Stimulated activated CD8-positive, alpha-beta memory T cell treated with anti-CD3 and anti-CD28 coated beads, Interleukin-4, amount 100 ng/mL, for 24 hours (primary cell): Measurements from ENCODE around the gene DPYSL4.

Experiments
- DNase-seq: peaks from one replicate; pipeline ENCODE4 v3.0.0-alpha.2; 2020; ENCODE audit warnings: low read depth

DPYSL4 gene

DNA sequence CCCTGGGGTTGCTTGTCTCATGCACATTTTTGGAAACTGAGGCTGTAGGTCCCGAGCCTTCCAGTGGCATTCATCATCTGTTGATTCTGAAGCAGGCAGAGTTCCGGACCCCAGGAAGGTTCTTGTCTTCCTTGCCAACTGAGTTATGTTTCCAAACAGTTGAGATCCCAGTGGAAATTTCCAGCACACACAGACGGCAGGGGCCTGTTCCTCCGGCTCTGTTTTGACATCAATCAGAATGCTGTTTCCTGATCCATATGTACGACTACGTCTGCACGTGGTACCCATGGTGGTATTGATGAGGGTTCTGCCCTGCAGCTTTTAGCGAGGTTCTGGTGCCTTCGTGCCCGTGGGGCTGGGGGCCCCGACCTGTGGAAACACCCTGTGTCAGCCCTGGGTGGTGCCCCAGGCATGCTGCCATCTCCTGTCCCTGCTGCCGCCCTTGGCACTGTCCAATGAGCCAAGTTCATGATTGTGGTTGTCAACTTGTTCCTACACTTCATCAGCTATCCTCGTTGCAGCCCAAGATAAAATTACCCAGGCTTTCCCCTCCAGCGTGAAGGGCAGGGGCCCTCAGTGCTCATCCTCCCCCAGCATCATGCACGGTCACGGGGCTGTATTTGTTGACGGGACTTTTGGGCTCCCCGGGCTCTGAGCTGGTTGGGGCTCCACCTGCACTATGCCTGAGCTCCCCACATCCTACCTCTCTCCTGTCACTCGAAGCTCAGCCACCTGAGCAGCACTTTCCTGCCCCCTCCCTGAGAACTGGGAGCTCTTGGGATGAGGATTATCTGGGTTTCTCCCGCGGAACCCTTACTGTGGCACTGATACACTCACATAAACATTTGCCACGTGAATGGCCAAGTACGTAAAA lies 7.8 kb upstream of the DPYSL4 start:
- DNase-seq, result no peak

DNA sequence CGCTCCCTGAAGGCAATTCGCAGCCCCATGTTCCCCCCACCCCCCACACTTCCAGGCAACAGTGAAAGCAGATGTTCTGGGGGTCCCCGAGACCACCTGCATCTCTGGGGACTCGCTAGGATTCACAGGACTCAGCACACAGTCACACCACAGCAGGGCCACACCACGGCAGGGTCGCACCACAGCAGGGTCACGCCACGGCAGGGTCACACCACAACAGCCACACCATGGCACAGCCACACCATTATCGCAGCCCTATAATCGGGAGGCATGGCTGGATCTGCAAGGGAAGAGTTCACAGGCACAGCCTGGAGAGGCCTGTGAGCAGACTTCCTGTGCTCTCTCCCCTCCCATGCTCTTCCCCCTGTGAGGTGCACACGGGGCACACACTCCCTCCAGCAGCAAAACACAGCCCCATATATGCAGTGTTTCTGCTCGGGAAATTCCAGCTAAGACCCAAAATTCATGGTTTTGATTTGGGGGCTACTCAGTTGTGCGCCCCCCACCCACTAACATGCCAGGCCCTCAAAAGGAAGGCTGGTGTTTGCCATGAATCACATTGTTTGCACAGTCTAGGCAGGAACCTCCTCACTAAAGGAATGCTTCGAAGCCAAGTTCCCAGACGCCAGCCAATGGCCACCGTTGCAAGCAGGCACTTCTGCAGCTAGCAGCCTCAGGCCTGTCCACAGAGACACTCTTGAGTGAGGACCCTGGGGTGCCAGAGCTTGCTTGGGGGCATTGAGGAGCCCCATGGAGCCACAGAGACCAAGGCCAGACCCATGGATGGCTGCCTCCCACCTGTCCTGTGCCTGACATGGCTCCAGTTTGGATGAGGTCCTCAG lies 7.0 kb upstream of the DPYSL4 start:
- DNase-seq, result no peak

DNA sequence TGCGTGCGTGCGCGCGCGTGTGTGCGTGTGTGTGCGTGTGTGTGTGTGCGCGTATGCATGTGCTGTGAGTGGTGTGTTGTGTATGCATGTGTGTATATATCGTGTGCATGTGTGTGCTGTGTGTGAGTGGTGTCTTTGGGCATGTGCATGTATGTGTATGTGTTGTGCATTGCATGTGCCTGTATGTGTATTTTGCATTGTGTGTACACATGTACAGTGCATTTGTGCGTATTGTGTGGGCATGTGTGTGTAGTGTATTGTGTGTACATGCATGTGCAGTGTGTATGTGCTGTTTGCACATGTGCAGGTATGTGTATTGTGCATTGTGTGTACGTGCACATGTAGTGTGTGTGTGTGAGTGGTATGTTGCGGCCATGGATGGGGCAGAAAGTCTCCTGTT lies 6.0 kb upstream of the DPYSL4 start:
- DNase-seq, result no peak

DNA sequence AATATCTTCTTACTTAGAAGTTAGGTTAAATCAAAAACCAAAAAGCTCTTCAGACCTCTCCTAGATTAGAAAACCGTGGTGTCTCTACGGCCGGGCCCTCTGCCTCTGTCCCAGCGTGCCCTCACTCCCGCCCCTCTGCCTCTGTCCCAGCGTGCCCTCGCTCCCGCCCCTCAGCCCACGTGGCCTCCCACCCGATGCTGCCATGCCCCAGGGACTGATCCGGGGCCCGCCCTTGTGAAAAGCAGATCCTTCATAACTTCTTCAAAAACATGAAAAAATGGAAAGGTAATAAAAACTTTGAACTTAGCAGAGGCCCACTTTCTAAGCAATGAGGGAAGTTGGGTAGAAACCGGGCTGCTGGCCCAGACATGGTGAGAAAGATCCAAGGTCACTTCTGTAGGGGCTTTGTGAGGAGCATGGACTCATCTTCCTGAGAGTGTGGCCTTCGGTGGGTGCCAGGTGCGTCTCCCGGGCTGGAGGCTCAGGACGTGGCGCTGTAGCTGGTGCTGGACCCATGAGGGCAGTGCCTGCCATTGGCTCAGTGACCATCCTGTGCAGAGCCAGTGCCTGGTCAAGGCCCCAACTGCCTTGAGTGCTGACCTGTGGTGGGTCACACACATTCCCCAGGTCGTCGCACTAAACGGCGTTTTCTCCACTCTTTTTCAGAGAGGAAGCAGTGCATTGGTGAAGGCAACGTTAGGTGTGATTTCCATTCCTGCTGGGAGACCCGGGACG lies 4.9 kb upstream of the DPYSL4 start:
- DNase-seq, result no peak

DNA sequence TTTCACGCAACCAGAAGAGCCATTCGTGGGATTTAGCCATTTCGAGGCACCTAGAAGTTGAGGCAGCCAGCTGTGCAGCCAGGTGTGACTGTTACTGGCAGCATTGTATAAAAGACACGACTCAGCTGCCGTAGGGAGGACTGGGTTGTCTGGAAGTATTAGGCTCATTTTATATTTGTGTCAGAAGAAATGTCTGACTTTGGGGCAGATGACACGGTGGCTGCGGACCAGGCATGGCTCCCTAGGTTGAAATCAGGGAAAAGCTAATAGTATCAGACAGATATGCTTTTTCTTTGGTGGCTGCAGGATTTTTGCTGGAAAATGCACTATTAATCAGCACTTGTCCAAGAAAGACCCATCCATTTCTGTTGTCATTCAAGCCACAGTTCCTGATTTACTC lies 4.2 kb upstream of the DPYSL4 start:
- DNase-seq, result no peak

DNA sequence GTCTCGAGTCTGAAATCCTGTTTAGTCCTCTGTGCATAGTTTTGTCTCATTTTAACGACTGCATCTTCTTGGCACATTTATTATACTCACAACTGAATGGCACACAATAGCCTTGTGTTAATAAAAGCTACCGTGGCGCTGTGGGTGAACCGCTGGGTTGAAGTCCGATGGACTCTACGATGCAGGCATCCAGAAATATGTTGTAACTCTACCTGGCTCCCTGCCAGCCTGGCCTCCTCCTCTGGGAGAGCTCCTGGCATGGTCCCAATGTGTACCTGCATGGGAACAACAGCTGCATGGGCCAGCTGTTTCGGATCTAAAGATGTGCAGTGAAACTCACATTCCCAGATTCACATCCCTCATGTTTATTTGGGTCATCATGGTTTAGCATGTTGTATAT lies 3.7 kb upstream of the DPYSL4 start:
- no peak for DNase-seq

DNA sequence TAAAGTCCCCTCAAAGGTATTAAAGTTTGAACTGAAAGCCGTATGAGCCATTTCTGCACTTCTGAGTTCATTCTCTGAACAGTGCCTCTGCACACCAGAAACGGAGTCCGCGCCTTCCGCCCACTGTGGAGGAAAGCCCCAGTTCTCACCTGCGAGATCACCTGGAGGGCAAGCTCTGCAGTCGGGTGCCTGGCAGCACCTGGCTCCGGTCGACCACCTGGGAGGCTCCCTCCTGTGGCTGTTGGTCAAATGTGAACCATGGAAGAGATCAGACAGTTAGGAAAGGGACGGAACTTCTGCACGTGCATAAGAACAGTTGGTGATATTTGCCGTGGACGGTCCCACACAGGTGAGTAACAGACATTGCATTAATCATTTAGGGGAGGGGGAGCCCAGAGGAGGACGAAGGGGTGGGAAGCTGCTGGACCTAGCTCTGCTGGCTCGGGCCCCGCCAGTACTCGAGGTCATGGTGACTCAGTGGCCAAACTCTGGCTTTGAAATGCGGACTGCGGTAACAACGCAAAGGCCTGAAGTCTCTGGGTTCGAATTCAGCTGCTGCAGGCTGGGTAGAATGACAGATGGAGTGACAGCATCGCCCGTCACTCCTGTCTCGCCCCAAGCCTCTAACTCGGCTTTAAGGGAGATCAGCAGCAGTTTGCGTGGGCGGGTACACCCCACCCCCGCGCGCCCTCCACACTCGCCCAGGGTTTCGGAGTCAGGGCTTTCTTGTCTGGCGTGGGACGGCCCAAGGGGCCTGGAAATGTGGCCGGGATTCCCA lies 1.7 kb upstream of the DPYSL4 start:
- no peak for DNase-seq

DNA sequence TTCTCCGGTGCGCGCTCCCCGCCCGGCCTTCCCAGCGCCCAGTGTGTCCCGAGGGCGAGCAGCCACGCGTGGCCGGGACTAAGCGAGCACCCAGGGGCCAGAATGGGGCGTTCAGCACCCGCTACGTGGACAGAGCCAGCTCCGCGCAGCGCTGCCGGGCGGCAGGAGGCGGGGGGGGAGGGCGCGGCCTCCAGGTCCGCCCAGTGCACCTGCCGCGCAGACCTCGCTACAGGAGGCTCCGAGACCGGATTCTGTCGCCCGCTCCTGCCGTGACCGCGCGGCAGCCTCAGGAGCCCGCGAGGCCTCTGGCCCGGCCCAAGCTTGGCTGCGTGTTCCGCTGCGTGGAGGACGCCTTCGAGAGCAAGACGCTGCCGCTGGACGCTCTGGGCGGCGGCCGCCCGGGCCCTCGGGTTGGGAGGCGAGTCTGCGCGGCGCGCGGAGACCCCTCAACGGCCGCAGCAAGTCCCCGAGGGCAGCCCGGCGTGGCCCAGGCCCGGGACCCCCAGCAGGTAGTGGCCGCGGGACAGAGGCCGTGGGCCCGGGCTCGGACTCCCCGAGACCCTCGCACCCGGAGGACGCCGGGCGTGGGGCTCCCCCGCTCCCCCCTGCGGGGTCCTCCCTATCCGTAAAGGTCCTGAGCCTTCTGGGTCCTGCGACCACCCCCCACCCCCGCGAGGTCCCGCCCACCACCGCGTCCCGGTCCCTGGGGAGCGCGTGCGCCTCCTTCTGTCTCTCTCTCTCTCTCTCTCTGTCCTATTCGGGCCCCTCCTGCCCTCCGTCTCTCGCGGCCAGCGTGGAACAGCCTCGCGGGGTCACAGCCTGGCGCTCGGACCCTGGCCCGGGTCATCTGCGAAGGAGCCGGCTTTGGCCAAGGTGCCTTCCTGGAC lies 904 bp upstream of the DPYSL4 start:
- peak; percentile 22 for DNase-seq

DNA sequence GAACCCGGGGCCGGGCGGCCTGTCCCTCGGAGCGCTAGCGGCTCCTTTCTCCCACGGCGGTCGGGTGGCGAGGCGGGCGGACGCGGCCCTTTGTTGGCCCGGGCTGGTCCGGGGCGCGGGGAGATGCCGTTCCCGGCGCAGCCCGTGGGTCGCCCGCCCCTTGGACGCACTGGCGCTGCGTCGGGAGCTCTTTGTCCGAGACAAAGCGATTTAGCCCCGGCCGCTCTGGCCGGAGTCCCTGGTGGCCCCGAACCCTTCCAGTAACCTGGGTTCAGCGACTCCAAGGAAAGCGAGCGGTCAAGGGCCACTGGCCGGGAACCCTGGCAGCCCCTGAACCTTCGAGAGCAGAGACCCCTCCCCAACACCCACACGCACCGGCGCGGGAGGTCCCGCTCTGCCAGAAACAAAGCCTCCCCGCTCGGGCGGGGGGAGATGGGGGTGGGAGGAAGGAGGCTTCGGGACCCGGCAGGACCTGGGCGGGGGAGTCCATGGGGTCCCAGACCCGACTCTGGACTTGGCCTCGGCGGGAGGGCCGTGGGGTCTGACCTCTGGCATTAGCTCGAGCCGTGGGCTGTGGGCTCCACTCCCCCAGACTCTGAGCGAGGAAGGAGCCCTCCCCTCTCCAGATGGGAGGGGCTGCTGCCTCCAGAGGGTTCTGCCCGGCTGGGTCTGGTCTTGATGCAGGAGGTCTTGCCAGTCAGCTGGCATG lies 836 bp downstream of the DPYSL4 start:
- DNase-seq, result no peak

DNA sequence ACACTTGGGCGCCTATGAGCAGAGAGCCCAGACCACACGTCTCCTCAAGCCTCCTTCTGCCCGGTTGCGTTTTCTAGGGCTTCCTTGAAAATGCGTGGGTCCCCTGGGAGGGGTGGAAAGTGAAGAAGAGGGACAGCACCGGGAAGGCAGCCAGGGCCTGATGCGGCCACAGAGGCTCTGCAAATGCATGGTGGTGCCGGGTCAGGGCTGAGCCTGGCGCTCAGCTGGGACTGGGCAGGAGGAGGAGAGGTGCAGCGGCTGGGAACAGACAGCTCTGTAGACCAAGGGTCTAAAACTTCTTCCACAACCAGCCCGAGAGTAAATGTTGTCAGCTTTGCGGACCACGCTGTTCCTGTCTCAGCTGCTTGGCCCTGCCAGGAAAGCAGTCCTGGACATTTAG lies 1.6 kb downstream of the DPYSL4 start:
- no peak for DNase-seq

DNA sequence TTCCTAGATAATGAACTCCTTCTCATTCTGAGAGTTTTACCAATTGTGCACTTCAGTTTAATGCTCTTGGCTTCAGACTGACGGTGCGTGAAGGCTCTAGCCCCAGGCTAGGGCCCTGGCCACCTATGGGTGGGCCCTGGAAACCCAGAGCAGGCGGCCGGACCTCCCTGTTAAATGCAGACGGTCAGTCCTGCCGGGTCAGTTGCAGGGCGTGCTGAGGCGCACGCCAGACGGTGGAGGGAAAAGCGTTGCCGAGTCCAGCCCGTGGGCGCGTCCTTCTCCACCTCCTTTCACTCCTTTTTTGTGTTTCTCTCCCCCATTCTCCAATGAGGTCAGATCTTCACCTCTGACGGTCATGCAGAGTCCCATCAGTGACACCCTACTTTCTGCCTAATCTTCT lies 2.3 kb downstream of the DPYSL4 start:
- no peak for DNase-seq

DNA sequence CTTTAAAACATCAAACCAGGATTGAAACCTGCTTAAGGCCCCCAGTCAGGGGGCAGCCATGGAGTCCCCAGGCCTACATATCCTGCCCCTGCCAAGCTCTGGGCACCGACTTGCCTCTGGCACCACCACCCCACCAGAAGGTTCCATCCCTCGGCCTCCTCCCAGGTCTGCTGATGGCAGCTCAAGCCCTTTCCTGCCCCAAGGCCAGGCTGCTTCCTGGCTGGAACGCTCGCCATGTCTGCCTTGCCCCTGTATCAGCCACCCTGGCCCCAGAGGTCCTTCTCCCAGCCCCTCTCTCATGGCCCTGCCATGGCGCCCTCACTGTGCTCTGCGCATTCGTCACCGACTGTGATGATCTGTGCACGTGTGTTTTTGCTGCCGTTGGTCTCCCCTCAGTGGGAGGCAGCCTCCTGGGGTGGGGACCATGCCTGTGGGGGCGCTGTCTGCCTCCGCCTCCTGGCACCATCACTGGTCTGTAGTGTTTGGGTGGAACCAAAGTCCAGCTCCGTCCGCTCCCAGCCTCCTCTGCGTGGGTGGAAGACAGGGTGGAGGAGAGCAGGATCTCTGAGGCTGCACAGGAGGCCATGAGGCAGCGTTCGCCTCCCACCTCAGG lies 3.2 kb downstream of the DPYSL4 start:
- no peak for DNase-seq

DNA sequence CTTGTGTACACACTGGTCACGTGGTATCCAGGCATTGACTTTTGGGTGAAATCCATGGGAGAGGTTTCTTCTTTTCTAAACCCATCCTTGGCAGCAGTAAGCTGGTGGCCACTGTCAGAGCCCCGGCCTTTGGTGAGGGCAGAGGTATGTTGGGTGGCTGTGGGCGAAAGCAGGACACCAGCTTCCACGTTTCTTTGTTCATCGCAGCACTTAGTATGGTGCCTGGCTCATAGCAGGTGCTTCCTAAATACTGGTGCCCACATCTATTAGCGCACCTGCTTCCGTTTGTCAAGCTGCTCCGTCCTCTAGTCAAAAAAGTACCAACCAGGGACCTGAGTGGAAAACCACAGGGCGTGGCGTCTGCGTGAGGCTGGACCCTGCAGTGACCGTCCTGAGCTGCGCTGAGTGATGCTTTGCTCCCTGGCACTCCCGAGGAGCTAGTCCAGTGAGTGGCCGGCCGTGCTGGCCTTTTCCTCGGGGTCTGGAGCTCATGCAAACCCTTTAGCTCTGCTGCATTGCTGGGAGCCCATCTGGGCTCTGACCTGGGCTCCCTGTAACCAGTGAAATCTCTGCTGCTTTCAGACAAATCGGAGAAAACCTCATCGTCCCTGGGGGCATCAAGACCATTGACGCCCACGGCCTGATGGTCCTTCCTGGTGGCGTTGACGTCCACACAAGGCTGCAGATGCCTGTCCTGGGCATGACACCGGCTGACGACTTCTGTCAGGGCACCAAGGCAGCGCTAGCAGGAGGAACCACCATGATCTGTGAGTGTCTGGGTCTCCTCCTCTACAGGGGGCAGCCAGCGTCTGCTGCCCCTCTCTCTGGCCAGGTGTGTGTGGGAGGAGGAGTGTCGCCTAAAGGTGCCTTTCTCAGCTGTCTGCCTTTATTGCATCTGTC lies 5.6 kb downstream of the DPYSL4 start:
- DNase-seq, result no peak

DNA sequence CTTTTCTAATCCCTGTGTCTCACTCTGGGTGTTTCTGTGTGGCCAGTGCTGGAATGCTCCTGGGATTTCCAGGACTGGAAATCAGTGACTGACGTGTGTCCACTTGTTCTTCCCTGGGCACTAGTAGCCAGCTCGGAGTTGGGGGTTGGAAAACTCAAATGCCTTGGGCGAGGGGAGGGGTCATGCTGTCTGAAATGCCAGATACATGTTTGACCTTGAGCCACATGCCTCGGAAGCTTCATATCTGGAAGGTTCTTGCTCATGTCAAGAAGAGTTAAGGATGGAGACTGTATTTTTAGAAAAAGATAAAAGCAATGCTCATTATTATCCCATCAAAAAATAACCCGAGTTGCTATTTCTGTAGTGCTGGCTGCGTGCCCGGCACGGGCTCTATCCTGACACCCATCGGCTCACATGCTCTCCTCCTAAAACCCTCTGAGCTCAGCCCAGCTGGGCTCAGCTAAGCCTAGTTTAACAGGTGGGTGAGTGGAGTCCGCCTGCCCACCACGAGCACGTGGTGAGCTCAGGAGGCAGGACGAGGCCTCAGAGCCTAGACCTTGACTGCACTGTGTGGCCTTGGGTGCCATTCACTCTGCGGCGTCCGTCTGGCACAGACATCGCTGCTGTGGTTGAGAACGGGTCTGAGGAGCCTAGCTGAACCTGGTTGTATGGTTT lies 6.4 kb downstream of the DPYSL4 start:
- DNase-seq, result no peak

DNA sequence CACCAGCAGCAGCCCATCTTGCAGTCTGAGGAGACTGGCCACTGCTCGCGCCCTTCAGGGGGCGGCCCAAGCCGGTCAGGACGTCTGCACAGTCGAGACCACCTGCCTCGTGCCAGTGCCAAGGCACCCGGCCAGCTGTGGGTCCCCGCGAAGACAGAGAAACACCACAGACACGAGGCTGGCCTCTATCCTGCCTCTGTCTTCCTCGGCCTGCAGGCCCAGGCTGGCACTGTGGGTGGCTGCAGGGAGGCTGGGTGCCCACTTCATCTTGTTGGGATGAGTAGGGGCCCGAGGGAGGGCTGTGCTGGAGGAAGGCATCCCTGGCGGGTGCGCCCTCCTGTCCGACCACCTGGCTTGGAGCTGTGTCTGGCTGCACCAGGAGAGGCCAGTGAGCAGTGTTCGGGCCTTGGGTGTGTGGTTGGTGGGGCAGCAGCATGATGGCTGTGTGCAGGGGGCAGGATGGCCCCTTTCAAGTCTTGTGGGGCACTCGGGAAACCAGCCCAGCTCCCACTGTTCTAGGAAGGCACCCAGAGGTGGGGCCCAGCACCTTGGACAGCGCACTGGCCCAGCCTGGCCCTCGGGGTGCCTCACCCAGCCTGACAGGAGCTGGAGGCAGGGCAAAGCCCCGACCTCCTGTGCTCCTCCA lies 7.3 kb downstream of the DPYSL4 start:
- DNase-seq, result no peak

DNA sequence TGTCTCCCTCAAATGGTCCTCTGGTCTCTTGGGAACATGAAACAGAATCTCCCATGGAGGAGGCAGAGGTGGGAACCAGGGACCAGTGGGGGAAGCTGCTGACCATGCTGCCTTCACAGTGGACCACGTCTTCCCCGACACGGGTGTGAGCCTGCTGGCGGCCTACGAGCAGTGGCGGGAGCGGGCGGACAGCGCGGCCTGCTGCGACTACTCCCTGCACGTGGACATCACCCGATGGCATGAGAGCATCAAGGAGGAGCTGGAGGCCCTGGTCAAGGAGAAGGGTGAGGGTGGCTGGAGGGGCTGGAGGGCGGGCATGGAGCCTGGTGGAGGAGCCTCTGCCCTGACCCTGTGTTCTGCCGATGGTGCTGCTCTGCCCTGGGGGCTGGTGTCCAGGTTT lies 8.0 kb downstream of the DPYSL4 start:
- DNase-seq, result no peak

DNA sequence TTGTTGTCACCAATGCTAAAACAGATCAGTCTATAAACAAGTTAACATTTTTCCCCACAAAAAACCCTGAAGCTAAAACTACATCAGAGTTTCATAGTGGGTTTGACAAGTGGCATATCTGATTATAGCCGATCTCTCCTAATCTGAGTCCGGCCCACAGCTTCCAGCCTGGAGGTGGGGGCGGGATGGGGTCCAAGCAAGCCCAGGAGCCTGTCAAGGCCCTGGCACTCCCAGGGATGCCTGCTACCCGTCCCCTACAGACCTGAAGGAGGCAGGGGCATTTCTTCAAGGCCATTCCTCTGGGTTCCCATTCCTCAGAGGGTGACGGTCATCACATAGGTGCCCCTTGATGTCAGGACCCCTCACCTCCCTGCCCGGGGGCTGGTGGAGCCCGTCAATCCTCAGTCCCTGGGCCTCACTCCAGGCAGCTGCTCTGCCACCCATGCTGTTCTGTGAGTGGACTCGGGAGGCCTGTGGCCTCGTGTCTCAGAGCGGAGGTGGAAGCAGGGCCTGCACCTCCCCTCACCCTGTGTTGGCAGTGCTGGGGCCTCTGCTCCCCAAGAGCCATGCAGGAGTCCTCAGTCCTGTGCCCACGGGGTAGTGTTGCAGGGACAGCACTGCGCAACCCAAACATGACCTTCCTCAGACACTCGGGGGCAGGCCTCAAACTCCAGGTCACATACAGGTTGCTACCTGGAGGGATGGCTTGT lies 8.8 kb downstream of the DPYSL4 start:
- no peak for DNase-seq
